Gastrocnemius medialis (tissue), 4 donors: ENCODE results near the gene ERVW-1. TPM values are rescaled to one million over a fixed set of nuclear protein-coding genes. Genes with fewer than 3 reads are reported as not detected.
"Not testable (repeated sequence)": the region's sequence is repeated elsewhere in the genome, so short reads cannot be mapped to it uniquely, and the experiment has no call there.

Experiments used
- ATAC-seq, 2 donors: fragments of 150-250 bp; one replicate each; pipeline ENCODE4 v1.9.1; 2016
- DNase-seq, 2 donors: peaks; one replicate each; pipeline ENCODE4 v3.0.0-alpha.2; 2019
- H3K27ac ChIP-seq, 4 donors: fragments of 200-600 bp; sonication (generic); 1 replicate in 1 of 4; 2 replicates in 3 of 4; pipeline ENCODE4 v1.5.1; 2016 to 2018; ENCODE audit warnings: mild to moderate bottlenecking in 2 of 4, moderate library complexity in 1 of 4
- H3K27me3 ChIP-seq, 3 donors: fragments of 200-600 bp; sonication (generic) in 2 of 3; 1 replicate in 1 of 3; 2 replicates in 2 of 3; pipeline versions ENCODE4 v1.5.1 to v1.6.0; 2016 to 2019; ENCODE audit warnings: mild to moderate bottlenecking in 1 of 3, moderate library complexity in 1 of 3
- H3K36me3 ChIP-seq, 2 donors: fragments of 200-600 bp; sonication (generic) in 1 of 2; one replicate each; pipeline ENCODE4 v1.5.1; 2017 to 2018
- H3K4me1 ChIP-seq, 2 donors: fragments of 200-600 bp; sonication (generic) in 1 of 2; one replicate each; pipeline ENCODE4 v1.5.1; 2016 to 2017; ENCODE audit warnings: mild to moderate bottlenecking in 2 of 2
- H3K4me3 ChIP-seq, 4 donors: fragments of 200-600 bp; sonication (generic) in 3 of 4; 1 replicate in 1 of 4; 2 replicates in 3 of 4; pipeline ENCODE4 v1.5.1; 2016 to 2019; ENCODE audit warnings: mild to moderate bottlenecking in 2 of 4
- H3K9me3 ChIP-seq, 3 donors: fragments of 200-600 bp; sonication (generic) in 2 of 3; 1 replicate in 1 of 3; 2 replicates in 2 of 3; pipeline ENCODE4 v1.5.1; 2016 to 2019
- POLR2A ChIP-seq, 2 donors: fragments of 450-650 bp; IDR thresholded peaks; one replicate each; pipeline ENCODE4 v1.6.1; 2017; ENCODE audit warnings: antibody characterized with exemption in 2 of 2, mild to moderate bottlenecking in 2 of 2, moderate library complexity in 2 of 2
- in situ Hi-C, 4 donors: fragments of 200-750 bp; cut with MboI; loops; one replicate each; pipeline versions ENCODE4 v1.15.0 to v1.8.0; 2017; ENCODE audit warnings: low sequenced_read_pairs in 4 of 4
- intact Hi-C: fragments of 100-400 bp; cut with DNase I; formaldehyde crosslinking; loops from one replicate; pipeline ENCODE4 v1.15.1; 2023; ENCODE audit warnings: low total_unique reads
- total RNA-seq, 4 donors: library from RNA; depleted of rRNA; stranded (reverse); fragments of >200 nt; gene quantifications; one replicate each; pipeline versions ENCODE4 v1.1.0 to v1.2.3, GENCODE V29; 2016
- TF ChIP-seq, protein P1 (sequence below), 5 experiments: fragments of 450-650 bp in 3 of 5; fragments of 200-600 bp in 2 of 5; sonication (generic) in 2 of 5; IDR thresholded peaks in 4 of 5; conservative IDR thresholded peaks in 1 of 5; 1 replicate in 4 of 5; 2 replicates in 1 of 5; pipeline ENCODE4 v1.5.1; 2016 to 2019; ENCODE audit warnings: antibody characterized with exemption in 5 of 5, mild to moderate bottlenecking in 3 of 5, moderate library complexity in 3 of 5

ERVW-1 gene
- total RNA-seq, 4 donors from 2014 or later = 0.10 TPM; not detected in 3

DNA sequence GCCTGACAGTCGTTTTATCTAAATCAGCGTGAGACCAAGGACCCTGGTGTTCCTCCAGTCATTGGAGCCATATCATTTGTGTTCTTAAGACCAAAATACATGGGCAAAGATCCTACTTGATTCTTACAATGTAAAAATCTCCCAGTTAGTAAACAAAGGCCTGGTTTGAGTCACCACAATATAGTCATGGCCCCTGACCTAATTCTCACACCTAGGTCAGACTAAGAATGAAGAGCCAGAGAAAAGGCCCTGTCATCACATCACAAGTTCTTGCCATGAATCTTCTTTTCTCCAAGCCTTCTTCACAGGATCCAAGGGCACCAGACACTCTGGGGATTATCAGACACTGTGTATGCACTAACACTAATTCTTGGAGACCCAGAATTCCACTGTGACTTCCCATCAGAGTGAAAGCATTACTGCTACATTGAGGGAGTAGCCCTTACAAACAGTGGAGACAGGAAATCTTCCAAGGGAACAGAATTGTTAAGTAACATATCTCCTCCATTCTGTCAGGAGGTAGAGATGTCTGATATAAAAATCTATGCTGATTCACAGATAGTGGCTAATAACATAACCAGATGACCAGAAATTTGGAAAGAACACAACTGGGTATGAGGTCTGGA, 7.6 kb upstream of the ERVW-1 start:
- in situ Hi-C loops (no loop called here), intact Hi-C loops (loop anchor here (5.0 kb wide), 1 partner anchor 38 kb away; the partner anchor contains the start of gene GATAD1)
- Histone ChIP-seq H3K27ac (no peak overlapping the region), H3K9me3 (no peaks in the 10 kb centered on the region), H3K27me3 (no peaks in the 10 kb centered on the region), H3K36me3 (peaks cover 5 to 41% of the 10 kb centered on the region in 2 donors), H3K4me3 (no peak overlapping the region), H3K4me1 (peaks cover 0 to 8% of the 10 kb centered on the region in 2 donors)
- DNase-seq = no peak
- ATAC-seq = no peak
- no peak for TF ChIP-seq POLR2A (IDR thresholded peaks at IDR 0.05)

DNA sequence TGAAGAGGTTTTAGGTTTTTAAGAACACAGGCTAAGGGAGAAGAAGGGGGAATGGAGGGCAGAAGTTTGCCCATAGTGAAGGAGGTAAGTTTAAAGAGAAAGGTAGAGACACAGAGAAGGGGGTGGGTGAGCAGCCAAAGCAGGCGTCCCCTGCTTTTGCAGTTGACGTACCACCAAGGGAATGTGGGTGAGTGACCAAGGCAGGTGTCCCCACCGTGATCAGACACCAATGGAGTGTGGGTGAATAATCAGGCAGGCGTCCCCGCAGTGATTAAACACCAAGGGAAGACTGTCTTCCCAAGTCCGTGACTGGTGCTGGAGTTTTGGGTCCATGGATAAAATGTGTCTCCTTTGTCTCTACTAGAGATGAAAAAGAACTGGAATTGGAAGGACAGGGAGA, 6.5 kb upstream of the ERVW-1 start:
- Histone ChIP-seq H3K36me3 (peaks cover 5 to 36% of the 10 kb centered on the region in 2 donors), H3K27ac (peak overlapping the region in 1 of 4 donors; percentile 42)
- H3K4me1 ChIP-seq, intact Hi-C loops, ATAC-seq, H3K27me3 ChIP-seq, H3K4me3 ChIP-seq, DNase-seq, H3K9me3 ChIP-seq, in situ Hi-C loops: not testable (repeated sequence)

DNA sequence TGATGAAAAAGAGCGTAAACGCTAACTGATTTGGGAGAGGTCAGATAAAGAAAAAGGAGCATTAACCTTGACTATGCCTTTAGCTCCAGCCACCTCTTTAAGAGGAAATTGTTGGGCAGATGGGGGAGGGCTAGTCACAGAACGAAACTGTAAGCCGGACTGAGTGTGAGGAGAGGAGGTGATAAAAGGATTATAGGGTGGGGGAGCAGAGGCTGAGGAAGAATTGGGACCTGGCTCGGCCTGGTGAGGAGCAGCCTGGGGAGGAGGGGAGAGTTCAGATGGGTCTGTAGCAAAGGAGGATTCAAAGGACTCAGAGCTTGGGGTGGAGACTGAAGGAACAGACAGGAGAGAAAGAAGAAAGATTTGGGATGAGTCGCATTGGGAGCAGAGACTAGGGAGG, 5.9 kb upstream of the ERVW-1 start:
- H3K27ac ChIP-seq, H3K4me1 ChIP-seq, H3K27me3 ChIP-seq, H3K4me3 ChIP-seq, in situ Hi-C loops, intact Hi-C loops, ATAC-seq, DNase-seq, H3K9me3 ChIP-seq: not testable (repeated sequence)
- peaks cover 5 to 30% of the 10 kb centered on the region in 2 donors for H3K36me3 ChIP-seq

DNA sequence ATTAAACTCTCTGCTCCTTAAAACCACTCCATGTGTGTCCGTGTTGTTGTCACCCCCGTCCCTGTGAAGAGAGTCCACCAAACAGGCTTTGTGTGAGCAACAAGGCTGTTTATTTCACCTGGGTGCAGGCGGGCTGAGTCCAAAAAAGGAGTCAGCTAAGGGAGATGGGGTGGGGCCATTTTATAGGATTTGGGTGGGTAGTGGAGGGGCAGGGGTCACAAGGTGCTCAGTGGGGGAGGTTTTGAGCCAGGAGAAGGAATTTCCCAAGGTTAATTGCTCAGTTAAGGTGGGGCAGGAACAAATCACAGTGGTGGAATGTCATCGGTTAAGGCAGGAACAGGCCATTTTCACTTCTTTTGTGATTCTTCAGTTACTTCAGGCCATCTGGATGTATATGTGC, 1.4 kb upstream of the ERVW-1 start:
- ATAC-seq, in situ Hi-C loops, H3K4me3 ChIP-seq, H3K27me3 ChIP-seq, DNase-seq, H3K9me3 ChIP-seq, H3K4me1 ChIP-seq, intact Hi-C loops, H3K27ac ChIP-seq: not testable (repeated sequence)
- H3K36me3 ChIP-seq = peaks cover 0 to 16% of the 10 kb centered on the region in 2 donors

DNA sequence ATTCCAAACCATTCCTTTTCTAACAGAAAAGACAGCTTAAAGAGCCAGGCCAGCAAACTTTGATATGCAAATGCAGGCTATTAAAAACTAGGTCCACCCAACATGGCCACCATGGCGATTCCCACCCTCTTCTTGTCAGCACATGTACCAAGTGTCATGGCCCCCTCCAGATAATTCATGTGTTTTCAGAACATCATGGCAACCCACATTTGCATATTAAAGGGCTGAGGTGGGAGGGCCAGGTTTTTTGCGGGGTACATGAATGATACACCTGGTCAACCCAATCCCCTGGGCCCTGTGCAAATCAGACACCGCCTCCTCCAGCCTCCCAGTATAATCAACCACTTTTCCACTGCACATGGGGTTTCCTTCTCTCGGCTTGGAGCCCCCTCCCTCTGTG, 965 bp upstream of the ERVW-1 start:
- Histone ChIP-seq H3K4me1 (no peaks in the 10 kb centered on the region), H3K4me3 (no peak overlapping the region), H3K27me3 (no peaks in the 10 kb centered on the region), H3K36me3 (peaks cover 0 to 16% of the 10 kb centered on the region in 2 donors), H3K9me3 (no peaks in the 10 kb centered on the region), H3K27ac (no peak overlapping the region)
- intact Hi-C loops (no loop called here), in situ Hi-C loops (no loop called here)
- DNase-seq = no peak
- TF ChIP-seq, protein P1, sequence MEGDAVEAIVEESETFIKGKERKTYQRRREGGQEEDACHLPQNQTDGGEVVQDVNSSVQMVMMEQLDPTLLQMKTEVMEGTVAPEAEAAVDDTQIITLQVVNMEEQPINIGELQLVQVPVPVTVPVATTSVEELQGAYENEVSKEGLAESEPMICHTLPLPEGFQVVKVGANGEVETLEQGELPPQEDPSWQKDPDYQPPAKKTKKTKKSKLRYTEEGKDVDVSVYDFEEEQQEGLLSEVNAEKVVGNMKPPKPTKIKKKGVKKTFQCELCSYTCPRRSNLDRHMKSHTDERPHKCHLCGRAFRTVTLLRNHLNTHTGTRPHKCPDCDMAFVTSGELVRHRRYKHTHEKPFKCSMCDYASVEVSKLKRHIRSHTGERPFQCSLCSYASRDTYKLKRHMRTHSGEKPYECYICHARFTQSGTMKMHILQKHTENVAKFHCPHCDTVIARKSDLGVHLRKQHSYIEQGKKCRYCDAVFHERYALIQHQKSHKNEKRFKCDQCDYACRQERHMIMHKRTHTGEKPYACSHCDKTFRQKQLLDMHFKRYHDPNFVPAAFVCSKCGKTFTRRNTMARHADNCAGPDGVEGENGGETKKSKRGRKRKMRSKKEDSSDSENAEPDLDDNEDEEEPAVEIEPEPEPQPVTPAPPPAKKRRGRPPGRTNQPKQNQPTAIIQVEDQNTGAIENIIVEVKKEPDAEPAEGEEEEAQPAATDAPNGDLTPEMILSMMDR (IDR thresholded peaks at IDR 0.05 in 4 of 5, conservative IDR thresholded peaks at IDR 0.05 in 1 of 5) = no peak
- no peak for TF ChIP-seq POLR2A (IDR thresholded peaks at IDR 0.05)
- ATAC-seq = no peak

DNA sequence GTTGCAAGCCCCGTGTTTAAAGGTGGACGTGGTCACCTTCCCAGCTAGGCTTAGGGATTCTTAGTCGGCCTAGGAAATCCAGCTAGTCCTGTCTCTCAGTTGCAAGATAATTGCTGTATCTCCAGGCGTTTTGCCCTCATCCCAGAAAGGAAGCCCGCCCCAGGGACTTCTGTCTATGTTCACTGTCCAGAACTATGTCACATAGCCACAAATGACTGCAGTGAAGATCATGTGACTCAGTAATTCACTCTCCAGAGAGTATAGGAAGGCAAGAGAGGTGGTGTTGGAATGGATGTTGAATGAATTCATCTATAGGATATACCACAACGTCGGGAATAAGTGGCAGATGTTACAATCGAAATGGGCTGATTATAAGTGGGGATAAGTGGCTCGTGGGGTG, 349 bp upstream of the ERVW-1 start:
- Histone ChIP-seq H3K27ac (no peak overlapping the region), H3K36me3 (peaks cover 0 to 16% of the 10 kb centered on the region in 2 donors), H3K4me1 (no peaks in the 10 kb centered on the region), H3K4me3 (no peak overlapping the region), H3K9me3 (no peaks in the 10 kb centered on the region), H3K27me3 (no peaks in the 10 kb centered on the region)
- in situ Hi-C loops (no loop called here), intact Hi-C loops (no loop called here)
- ATAC-seq (no peak), DNase-seq (no peak)
- TF ChIP-seq POLR2A (IDR thresholded peaks at IDR 0.05) = no peak
- TF ChIP-seq, protein P1 (IDR thresholded peaks at IDR 0.05 in 4 of 5, conservative IDR thresholded peaks at IDR 0.05 in 1 of 5) = no peak

DNA sequence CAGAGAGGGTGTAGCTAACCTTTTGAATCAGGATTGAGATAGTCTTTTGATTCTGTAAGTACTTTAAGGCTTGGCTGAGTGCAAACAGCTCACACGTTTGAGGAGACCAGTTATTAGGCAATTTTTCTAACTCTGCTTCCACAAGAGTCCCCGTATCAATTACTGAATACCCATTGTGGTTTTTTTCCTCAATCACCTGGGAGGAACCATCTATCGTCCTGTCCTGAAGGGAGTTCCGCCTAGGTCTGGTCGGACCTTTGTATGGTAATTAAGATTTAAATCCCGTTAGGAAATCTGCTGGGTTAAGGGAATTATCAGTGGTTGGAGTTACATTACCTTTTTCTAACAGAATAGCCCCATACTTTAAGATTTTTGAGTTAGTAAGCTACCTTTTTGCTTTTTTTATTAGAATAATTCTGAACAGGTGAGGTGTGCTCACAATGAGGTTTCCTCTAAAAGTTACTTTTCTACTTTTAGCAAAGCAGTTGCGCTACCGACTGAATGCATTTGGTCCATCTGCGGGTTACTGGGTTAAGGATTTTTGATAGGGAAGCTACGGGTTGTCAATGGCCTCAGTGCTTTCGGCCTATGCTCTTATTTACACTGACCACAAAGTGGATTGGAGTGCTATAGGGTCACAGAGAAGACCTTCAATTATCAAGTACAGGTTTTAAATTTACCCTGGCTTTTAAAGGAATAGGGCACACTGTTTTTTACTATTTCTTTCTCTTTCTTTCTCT, 1.7 kb downstream of the ERVW-1 start:
- H3K4me1 ChIP-seq, H3K4me3 ChIP-seq, H3K9me3 ChIP-seq, DNase-seq, in situ Hi-C loops, ATAC-seq, H3K27ac ChIP-seq, H3K27me3 ChIP-seq, intact Hi-C loops: not testable (repeated sequence)
- H3K36me3 ChIP-seq = peaks cover 0 to 22% of the 10 kb centered on the region in 2 donors

DNA sequence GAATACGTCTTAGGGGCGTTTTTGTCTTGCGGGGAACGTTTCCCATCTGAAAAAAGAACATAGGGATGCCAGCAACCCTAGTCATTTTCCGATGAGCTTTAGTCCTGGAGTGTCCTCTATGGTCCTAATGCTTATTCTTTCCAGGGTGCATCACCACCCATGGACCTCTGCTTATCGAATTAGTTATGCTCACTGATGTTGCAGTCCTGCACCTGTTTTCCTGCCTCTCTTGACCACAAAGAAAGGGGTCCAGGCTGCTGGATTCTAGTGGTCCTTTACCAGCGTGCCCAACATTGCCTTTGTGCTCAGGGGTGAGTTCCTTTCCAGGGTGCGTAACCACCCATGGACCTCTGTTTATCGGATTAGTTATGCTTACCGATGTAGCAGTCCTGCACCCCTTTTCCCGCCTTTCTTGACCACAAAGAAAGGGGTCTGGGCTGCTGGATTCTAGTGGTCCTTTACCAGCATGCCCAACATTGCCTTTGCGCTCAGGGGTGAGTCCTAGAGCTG, 2.4 kb downstream of the ERVW-1 start:
- H3K4me1 ChIP-seq, ATAC-seq, H3K27ac ChIP-seq, H3K9me3 ChIP-seq, DNase-seq, in situ Hi-C loops, H3K27me3 ChIP-seq, H3K4me3 ChIP-seq, intact Hi-C loops: not testable (repeated sequence)
- peaks cover 0 to 22% of the 10 kb centered on the region in 2 donors for H3K36me3 ChIP-seq

DNA sequence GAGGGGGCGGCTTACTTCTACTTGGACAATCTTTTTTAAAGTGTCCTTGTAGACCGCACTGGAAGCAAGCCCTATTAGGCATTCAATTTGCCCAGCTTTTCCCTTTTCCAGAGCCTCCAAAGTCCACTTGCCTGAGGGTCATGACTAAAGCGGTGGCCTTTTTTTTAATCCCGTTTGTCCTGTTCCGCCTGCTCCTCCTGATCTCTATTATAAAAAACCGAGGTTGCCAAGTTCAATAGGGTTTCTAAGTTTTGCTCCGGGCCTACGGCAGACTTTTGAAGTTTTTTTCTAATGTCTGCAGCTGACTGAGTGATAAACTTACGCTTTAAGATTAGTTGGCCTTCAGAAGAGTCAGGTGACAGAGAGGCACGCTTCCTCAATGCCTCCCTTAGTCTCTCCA, 3.8 kb downstream of the ERVW-1 start:
- H3K9me3 ChIP-seq, DNase-seq, H3K4me3 ChIP-seq, intact Hi-C loops, ATAC-seq, H3K27me3 ChIP-seq, in situ Hi-C loops, H3K27ac ChIP-seq, H3K4me1 ChIP-seq: not testable (repeated sequence)
- peaks cover 0 to 22% of the 10 kb centered on the region in 2 donors for H3K36me3 ChIP-seq
